Measurements from ENCODE around the gene ITGAD.

GRCh38 chr16:31407406-31407805 lies 14.3 kb downstream of the ITGAD start:
- TF ChIP-seq JUND (CRISPR knock-in tag; IDR thresholded peaks at IDR 0.05) = no peak
- TF ChIP-seq, protein P1, sequence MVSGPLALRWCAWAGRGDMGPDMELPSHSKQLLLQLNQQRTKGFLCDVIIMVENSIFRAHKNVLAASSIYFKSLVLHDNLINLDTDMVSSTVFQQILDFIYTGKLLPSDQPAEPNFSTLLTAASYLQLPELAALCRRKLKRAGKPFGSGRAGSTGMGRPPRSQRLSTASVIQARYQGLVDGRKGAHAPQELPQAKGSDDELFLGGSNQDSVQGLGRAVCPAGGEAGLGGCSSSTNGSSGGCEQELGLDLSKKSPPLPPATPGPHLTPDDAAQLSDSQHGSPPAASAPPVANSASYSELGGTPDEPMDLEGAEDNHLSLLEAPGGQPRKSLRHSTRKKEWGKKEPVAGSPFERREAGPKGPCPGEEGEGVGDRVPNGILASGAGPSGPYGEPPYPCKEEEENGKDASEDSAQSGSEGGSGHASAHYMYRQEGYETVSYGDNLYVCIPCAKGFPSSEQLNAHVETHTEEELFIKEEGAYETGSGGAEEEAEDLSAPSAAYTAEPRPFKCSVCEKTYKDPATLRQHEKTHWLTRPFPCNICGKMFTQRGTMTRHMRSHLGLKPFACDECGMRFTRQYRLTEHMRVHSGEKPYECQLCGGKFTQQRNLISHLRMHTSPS (CRISPR knock-in tag; IDR thresholded peaks at IDR 0.05; ENCODE audit: low read depth) = no peak
- TF ChIP-seq MAX (IDR thresholded peaks at IDR 0.05) = no peak
- TF ChIP-seq ZHX1 (CRISPR knock-in tag; IDR thresholded peaks at IDR 0.05; ENCODE audit: low read depth) = no peak
- TF ChIP-seq, protein P2, sequence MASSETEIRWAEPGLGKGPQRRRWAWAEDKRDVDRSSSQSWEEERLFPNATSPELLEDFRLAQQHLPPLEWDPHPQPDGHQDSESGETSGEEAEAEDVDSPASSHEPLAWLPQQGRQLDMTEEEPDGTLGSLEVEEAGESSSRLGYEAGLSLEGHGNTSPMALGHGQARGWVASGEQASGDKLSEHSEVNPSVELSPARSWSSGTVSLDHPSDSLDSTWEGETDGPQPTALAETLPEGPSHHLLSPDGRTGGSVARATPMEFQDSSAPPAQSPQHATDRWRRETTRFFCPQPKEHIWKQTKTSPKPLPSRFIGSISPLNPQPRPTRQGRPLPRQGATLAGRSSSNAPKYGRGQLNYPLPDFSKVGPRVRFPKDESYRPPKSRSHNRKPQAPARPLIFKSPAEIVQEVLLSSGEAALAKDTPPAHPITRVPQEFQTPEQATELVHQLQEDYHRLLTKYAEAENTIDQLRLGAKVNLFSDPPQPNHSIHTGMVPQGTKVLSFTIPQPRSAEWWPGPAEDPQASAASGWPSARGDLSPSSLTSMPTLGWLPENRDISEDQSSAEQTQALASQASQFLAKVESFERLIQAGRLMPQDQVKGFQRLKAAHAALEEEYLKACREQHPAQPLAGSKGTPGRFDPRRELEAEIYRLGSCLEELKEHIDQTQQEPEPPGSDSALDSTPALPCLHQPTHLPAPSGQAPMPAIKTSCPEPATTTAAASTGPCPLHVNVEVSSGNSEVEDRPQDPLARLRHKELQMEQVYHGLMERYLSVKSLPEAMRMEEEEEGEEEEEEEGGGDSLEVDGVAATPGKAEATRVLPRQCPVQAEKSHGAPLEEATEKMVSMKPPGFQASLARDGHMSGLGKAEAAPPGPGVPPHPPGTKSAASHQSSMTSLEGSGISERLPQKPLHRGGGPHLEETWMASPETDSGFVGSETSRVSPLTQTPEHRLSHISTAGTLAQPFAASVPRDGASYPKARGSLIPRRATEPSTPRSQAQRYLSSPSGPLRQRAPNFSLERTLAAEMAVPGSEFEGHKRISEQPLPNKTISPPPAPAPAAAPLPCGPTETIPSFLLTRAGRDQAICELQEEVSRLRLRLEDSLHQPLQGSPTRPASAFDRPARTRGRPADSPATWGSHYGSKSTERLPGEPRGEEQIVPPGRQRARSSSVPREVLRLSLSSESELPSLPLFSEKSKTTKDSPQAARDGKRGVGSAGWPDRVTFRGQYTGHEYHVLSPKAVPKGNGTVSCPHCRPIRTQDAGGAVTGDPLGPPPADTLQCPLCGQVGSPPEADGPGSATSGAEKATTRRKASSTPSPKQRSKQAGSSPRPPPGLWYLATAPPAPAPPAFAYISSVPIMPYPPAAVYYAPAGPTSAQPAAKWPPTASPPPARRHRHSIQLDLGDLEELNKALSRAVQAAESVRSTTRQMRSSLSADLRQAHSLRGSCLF (CRISPR knock-in tag; IDR thresholded peaks at IDR 0.05; ENCODE audit: borderline replicate concordance) = no peak
- TF ChIP-seq POLR2A (IDR thresholded peaks at IDR 0.05; ENCODE audit: insufficient read depth in 1 of 2, low read depth in 2 of 2, low read length in 2 of 2) = no peak
- TF ChIP-seq TEAD2 (CRISPR knock-in tag; IDR thresholded peaks at IDR 0.05) = no peak
- TF ChIP-seq ATF2 (CRISPR knock-in tag; IDR thresholded peaks at IDR 0.05) = no peak
- TF ChIP-seq SIN3A (IDR thresholded peaks at IDR 0.05; ENCODE audit: borderline replicate concordance, low read depth, low read length) = no peak
- TF ChIP-seq KDM6A (CRISPR knock-in tag; IDR thresholded peaks at IDR 0.05; ENCODE audit: low read depth) = no peak
- TF ChIP-seq ATF3 (CRISPR knock-in tag; IDR thresholded peaks at IDR 0.05) = no peak
- TF ChIP-seq CTCF (CRISPR knock-in tag; IDR thresholded peaks at IDR 0.05) = no peak
- no peak for TF ChIP-seq ZNF724P (CRISPR knock-in tag; IDR thresholded peaks at IDR 0.05; ENCODE audit: borderline replicate concordance)
- no peak for TF ChIP-seq PRPF4 (IDR thresholded peaks at IDR 0.05; ENCODE audit: low read depth, low read length, poor library complexity, severe bottlenecking)

All from HepG2 (cell line).